Placental pericyte (primary cell): ENCODE results near the gene MCIDAS. TPM values are rescaled to one million over a fixed set of nuclear protein-coding genes. Genes with fewer than 3 reads are reported as not detected.
A peak's percentile ranks its signal among the peaks of the same experiment; 100 is the strongest.

Source experiments
- small RNA-seq: library from RNA; depleted of rRNA; stranded (forward); fragments of <200 nt; gene quantifications from one replicate; pipeline ENCODE3, GENCODE V24; 2012; ENCODE audit warnings: low replicate concordance
- total RNA-seq: library from RNA; depleted of rRNA; stranded (reverse); fragments of >200 nt; gene quantifications from 2 replicates; pipeline ENCODE4 v1.2.3, GENCODE V29; 2012

The MCIDAS gene
- not detected in 2 replicates for total RNA-seq

GRCh38 chr5:55226934-55227663, at the start of gene MCIDAS:
Gene MCIDAS, minus strand, starts transcription at chr5:55227315. Its CDS starts 177 bp downstream, at chr5:55227138.

GRCh38 chr5:55232985-55233928, 6.1 kb upstream of the MCIDAS start, which contains the start of gene CCNO:
Gene CCNO, minus strand, starts transcription at chr5:55233608. Its CDS starts 85 bp downstream, at chr5:55233523.

GRCh38 chr5:55172937-55173686, 54.0 kb downstream of the MCIDAS start, which contains the start of gene CDC20B:
Gene CDC20B, minus strand, starts transcription at chr5:55173177. Its CDS starts 177 bp downstream, at chr5:55173000.

Small RNAs within 50 kb of the gene (small RNA-seq; reads per million reads assigned to genes)
- 0.88 reads per million, percentile 40 among the genes with 10 or more reads in this experiment for gene MIR449A
- gene MIR449B = not detected
- 0.81 reads per million, percentile 36 among the genes with 10 or more reads in this experiment for gene MIR449C

Other genes with a start within 250 kb of the MCIDAS start
- 0.22 and 11.6 TPM in 2 replicates for gene ESM1, start 241.7 kb downstream of the MCIDAS start, total RNA-seq
- gene GZMK, start 203.1 kb downstream of the MCIDAS start, total RNA-seq = not detected in 2 replicates
- gene GZMA, start 124.7 kb downstream of the MCIDAS start, total RNA-seq = not detected in 2 replicates
- gene GPX8, start 67.1 kb downstream of the MCIDAS start, total RNA-seq = 102 and 145 TPM in 2 replicates
- not detected in 2 replicates for gene CDC20B, start 54.1 kb downstream of the MCIDAS start, total RNA-seq
- gene CCNO, start 6.3 kb upstream of the MCIDAS start, total RNA-seq = 0.14 TPM in 1 of 2 replicates, not detected in the other
- gene DHX29, start 80.4 kb upstream of the MCIDAS start, total RNA-seq = 23.4 and 51.8 TPM in 2 replicates
- gene MTREX, start 80.7 kb upstream of the MCIDAS start, total RNA-seq = 96.9 and 99.9 TPM in 2 replicates